Fibroblast of skin of back (primary cell): ENCODE data around the gene MTERF4.

Experiments
- DNase-seq: peaks from one replicate; pipeline ENCODE4 v3.0.0-alpha.2; 2013

The MTERF4 gene

GRCh38 chr2:241087420-241088268 is 14.4 kb downstream of the MTERF4 start:
- no peak for DNase-seq

- DNase-seq = no peak
Observed at GRCh38 chr2:241084856-241085444, 17.1 kb downstream of the MTERF4 start.

GRCh38 chr2:241083091-241083415 is 19.0 kb downstream of the MTERF4 start:
- no peak for DNase-seq

- no peak for DNase-seq
Observed at GRCh38 chr2:241082341-241083090, 19.6 kb downstream of the MTERF4 start.

GRCh38 chr2:241081643-241082340 is 20.3 kb downstream of the MTERF4 start:
- no peak for DNase-seq

- DNase-seq = no peak
Observed at GRCh38 chr2:241081190-241081642, 20.9 kb downstream of the MTERF4 start.

- DNase-seq = no peak
Observed at GRCh38 chr2:241080405-241081189, 21.5 kb downstream of the MTERF4 start.

- no peak for DNase-seq
Observed at GRCh38 chr2:241074901-241075540, 27.1 kb downstream of the MTERF4 start.

GRCh38 chr2:241074065-241074818 is 27.8 kb downstream of the MTERF4 start:
- DNase-seq = no peak

- DNase-seq = peak; percentile 14
Observed at GRCh38 chr2:241073166-241074064, 28.7 kb downstream of the MTERF4 start.

- DNase-seq = no peak
Observed at GRCh38 chr2:241072553-241073165, 29.4 kb downstream of the MTERF4 start.

- DNase-seq = no peak
Observed at GRCh38 chr2:241072151-241072550, 29.9 kb downstream of the MTERF4 start.

GRCh38 chr2:241071677-241072111 is 30.4 kb downstream of the MTERF4 start:
- no peak for DNase-seq

GRCh38 chr2:241070811-241071676 is 31.0 kb downstream of the MTERF4 start:
- no peak for DNase-seq

- no peak for DNase-seq
Observed at GRCh38 chr2:241070361-241070760, 31.7 kb downstream of the MTERF4 start.

GRCh38 chr2:241069821-241070281 is 32.2 kb downstream of the MTERF4 start:
- DNase-seq = no peak

GRCh38 chr2:241068942-241069810 is 32.9 kb downstream of the MTERF4 start:
- no peak for DNase-seq
